CD4-positive, alpha-beta T cell treated with Interleukin-15 for 1 hour (primary cell): Measurements from ENCODE around the gene NOS1AP.

Source experiments
- DNase-seq: peaks from one replicate; pipeline ENCODE4 v3.0.0-alpha.2; 2020

Gene NOS1AP

DNA sequence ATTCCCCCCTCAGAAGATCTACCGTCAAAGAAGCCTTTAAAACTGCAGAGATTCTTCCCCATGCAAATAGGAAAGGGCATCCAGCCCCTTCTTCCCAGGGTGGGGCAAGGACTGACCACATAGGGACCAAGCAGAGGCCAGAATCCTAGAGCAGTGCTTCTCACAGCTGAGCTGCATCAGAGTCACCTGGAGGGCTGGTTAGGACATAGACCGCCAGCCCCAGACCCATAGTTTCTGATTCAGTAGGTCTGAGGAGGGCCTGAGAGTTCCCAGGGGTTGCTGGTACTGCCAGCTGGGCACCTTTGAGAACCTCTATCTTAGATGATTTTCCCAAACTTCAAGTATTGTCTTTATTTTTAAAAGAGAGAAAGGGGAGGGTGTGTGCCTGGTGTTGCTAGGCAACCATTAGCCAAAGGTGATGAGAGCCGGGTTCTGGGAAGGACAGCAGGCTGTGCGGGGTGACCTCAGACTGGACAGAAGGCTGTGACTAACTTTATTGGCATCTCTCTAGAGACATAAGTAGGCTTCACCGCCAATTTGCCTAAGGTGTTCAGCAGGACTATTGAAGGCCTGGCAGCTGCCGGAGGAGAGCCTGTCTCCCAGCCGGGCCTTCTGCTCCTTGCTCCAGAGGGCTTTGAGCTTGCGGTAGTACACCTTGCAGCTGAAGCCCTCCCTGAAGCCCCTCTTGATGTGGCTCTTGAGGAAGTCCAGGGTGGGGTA, 304.2 kb downstream of the NOS1AP start:
- DNase-seq = no peak

DNA sequence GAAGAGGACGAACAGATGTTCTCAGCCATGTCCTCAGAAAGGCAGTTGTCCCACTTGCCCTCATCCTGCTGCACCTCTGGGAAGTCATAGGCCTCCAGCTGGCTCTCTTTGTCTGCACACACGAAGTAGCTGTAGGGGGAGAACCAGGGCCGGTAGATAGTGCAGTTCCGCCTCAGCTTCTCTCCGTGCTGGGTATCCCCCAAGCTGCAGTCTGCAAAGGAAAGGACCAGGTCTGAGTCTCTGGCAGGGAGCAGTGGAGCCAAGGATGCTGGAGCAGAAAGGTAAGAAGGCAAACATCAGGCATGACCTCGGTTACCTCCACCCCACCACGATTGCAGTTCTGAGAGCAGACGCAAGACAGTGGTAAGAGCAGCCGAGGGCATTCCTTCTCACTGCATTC, 304.9 kb downstream of the NOS1AP start:
- DNase-seq = no peak

DNA sequence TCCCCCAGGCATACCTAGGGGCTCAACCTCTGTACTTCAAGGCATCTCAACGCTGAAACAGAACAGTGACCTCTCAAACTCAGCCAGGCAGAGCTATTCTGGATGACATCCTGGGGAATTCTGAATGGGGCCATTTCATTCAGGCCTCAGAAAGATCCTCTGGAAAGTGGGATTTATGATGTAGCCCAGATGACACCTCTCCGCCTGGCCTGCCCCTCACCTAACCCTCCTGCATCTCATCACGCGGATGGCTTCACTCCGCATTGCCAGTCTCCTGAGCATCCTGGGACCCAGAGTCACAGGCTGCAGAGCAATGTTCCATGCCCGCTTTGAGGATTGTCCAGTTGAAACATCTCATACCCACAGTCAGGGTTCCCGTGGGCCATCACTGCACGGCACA, 306.0 kb downstream of the NOS1AP start:
- no peak for DNase-seq

DNA sequence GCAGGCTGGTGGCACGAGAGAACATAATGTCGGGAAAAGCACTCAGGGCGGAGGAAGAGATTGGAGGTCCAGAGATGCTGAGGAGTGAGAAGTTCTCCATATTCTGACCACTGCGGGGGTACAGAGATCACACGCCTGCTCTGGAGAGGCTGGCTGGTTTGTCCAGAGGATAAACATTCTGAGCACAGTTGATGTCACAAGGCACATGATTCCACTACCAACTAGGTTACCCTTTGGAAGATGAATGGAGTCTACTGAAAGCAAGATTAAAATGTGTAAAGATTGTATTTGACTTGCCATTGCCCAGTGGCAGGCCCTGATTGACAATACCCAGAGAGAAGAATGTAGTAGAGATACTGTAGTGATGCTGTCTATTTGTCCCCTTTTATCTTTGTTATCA, 307.2 kb downstream of the NOS1AP start, which contains the start of gene SPATA46:
Gene SPATA46, minus strand, starts transcription at position 164 of the 400 bp plus-strand sequence. Its CDS starts 64 bp downstream, at position 100.
- no peak for DNase-seq

DNA sequence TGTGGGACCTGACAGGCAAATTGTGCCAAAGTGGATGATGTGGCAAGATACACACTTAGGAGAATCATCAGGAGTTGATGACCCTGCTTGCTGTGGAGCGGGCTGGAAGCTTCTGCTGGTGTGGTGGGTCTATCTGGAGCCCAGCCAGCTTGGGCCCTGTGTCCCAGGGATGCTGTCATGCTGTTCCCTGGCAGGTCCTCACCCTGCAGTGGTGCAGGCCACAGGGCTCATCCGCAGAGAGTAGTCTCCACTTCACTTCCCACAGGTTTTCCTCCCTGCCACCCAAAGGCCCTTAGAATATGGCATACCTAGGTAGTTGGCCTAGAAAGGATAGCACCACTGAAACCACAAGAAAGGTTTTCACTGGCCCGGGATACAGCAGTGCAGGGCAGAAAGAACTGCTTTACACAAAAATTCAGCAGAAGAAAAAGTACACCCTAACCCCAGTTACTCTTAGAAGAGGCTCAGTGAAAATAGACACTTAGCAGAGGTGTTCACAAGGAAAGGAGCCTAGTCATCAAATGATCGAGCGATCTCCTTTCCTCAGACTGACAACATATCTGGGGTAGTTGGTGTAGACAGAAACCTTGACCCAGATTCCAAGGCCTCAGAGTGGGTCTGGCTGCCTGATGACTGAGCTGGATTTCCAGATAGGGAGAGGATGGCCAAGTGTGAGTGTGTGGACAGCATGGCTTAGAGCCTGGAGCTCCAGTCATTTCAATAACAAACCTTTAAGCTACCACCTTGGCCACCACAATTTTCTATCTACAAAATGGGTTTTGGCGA, 310.8 kb downstream of the NOS1AP start:
- no peak for DNase-seq

DNA sequence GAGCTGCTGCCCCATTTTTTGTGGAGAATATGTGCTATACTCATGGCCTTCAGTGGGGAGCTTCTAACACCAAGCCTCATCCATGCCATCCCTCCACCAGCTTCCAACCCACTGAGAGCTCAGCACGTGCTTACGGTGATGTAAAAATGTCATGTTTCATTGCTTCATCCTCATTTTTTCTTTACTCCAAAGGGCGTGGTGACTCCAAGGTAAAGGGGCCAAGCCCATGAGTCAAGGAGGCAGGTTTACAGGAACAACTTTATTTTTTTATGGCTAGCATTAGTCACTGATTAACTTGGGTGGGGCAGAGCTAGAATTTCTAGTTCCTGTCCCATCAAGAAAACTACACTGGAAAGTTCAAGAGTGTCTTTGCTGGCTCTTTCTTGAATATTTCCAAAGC, 311.9 kb downstream of the NOS1AP start, which contains the start of gene C1orf226:
Gene C1orf226, plus strand, starts transcription at position 346 of the 400 bp plus-strand sequence. CDS start 174 bp downstream, outside the sequence.
- DNase-seq = no peak

DNA sequence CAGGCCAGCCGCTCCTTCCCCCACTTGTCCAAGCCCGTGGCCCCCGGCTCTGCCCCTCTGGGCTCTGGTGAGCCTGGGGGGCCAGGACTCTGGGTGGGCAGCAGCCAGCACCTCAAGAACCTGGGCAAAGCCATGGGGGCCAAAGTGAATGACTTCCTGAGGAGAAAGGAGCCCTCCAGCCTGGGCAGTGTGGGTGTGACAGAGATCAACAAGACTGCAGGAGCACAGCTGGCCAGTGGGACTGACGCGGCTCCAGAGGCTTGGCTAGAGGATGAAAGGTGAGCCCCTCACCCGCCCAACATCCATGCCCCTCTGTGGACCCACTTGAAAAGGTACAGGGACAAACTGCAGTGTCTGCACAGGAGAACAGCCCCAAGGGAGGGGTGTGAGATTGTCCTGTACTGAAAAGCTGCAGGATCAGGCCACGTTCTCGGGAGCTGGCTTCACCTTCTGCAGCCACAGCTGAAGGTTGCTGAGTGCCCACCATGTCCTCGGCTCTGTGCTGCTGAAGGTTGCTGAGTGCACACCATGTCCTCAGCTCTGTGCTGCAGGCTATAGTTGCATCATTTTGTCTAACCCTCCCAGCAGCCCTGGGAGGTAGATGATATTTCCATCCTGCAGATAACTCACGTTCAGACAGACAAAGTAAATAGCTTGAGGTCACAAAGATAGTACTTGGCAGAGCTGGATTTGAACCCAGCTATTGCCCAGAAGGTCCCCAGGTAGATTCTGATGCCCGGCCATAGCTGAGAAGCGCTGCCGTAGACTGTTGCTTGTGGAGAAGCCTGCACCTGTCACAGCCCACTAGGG, 312.7 kb downstream of the NOS1AP start:
- no peak for DNase-seq

DNA sequence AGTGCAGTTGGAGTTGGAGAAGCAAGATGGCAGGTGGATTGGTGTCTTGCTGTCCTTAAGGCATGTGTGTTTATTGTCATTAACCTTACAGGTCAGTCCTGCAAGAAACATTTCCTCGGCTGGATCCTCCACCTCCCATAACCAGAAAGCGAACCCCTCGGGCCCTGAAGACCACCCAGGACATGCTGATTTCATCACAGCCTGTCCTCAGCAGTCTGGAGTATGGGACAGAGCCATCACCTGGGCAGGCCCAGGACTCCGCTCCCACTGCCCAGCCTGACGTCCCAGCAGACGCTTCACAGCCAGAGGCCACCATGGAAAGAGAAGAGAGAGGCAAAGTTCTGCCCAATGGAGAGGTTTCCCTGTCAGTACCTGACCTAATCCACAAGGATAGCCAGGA, 313.6 kb downstream of the NOS1AP start:
- DNase-seq = no peak

DNA sequence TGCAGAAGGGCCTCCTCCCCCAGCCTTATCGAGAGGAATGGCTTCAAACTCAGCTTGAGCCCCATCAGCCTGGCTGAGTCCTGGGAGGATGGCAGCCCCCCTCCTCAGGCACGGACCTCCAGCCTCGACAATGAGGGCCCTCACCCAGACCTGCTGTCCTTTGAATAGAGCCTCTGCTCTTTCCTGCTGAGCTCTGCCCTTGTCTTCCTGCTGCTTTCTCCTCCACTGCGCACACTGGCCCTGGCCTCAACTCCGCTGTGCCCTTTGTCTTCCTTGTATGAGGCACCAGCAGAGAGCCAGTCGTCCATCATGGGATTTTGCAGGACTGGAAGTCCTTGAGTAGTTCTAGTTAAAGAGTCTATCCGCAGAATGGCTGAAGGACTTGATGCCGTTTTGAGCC, 314.0 kb downstream of the NOS1AP start:
- no peak for DNase-seq

DNA sequence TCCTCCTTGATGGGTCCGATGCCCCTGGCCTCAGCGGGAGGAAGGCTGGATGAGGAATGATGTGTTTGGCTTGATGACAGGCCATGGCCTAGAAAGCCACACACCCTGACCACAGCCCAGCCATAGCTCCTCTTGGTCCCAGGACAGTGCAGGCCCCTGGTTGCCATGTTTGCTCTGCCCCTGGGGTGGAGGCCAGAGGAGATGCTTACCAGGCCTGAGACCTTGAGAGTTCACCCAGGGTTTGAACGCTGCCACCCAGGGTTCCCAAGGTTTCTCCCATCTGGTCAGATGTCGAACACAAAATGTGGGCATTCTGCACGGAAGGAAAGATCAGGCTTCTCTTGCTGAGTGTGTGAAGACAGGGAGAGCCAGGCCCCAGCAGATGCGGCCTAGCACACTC, 314.6 kb downstream of the NOS1AP start:
- no peak for DNase-seq

DNA sequence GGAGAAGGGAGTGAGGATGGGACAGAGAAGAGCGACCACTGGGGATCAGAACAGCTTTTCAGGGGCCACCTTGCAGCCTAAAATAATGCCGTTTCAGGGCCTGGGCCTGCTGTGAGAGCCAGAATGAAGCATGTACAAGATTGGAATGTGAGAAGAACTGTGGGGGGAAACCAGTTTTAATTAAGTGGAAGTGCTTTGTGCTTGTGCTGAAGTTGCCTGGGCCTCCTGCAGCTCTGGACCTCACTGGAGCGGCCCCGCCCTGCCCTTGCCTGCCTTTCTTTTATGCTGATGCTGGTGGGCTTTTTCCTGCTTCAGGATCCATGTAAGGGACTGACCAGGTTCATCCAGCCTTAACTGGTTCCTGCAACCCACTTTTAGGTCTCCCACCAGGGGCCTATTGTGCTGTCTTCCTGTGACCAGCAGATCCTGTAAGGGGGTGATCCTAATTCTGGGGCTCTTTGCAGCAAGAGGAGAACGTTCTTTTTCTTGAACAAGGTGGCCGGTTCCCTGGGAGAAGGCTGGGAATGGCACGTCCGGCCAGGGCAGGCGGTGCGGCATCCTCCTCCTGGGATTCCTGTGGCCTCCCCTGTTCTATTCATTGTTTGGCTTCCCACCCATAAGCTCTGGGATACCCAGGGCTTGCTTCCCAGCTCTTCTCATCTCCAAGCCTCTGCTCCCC, 315.2 kb downstream of the NOS1AP start:
- DNase-seq = no peak

DNA sequence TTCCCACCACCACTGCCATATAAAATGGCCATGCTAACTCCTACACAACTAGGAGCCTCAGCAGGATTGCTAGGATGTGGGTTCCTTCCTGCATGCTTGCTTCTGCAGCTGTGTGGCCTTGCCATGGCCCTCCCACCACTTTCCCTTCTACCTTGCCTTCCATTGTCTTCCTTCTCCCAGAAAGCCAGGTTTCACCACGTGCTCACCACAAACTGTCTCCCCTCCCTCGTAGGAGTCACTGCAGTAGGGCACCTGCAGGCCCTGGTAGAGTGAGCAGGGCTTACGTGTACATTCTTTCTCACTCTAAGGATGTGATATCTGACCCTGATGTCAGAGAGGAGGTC, 315.8 kb downstream of the NOS1AP start:
- no peak for DNase-seq

DNA sequence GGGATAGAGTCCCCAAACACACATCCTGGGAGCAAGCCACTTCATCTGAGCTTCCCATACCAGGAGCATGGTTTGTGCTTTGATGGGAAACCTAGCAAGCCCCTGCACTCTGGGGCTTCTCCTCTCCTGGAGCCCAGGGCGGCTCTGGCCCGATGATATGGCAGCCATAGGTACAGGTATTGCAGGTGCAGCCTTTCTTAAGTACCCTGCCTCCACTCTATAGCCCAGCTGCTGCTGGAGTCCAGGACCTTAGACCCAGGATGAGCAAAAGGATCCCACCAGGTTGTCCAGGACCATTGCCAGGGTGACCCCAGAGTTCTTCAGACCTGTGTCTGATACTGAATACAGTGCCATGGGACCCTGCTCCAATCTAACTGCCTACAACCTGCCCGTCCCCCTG, 316.2 kb downstream of the NOS1AP start:
- no peak for DNase-seq

DNA sequence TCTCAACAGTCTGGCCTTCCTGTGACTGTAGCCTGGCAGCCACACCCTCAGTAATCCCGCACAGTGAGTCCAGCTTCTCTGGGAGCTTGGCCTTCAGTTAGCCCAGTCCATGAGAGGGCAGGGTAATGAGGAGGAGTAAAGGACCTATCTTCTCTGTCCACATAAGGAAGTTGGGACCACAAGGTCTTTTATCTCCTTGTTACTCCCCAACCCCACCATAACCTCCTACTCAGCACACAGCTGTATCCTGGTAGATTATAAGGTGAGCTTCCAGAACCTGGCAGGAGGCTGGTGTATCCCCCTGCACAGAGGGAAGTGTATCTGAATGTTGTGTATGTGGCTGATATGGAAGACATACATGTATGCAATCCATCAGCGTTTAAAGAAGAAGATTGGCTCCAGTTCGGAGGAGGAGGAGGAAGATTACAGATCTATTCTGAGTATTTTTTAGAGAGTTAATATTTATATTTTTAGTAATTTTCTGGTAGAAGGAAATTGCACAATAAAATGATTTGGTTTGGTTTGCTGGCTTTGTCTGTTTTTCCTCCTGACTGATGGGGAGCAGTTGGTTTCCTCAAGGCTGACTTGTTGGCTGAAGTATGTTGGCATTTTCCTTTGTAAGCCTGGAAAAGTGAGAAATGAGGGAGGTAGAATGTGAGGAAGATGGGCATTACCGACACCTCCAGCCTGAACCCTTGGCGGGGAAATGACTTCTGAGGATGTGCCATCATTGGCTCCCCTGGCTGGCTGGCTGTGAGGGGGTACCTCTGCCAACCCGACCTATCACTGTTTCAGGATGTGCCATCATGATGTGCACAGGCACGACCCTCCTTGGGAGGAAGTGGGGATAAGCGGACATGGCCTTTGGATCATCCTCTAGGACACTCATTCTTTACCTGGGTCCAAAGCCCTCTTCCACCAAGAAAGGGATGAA, 317.1 kb downstream of the NOS1AP start:
- no peak for DNase-seq

DNA sequence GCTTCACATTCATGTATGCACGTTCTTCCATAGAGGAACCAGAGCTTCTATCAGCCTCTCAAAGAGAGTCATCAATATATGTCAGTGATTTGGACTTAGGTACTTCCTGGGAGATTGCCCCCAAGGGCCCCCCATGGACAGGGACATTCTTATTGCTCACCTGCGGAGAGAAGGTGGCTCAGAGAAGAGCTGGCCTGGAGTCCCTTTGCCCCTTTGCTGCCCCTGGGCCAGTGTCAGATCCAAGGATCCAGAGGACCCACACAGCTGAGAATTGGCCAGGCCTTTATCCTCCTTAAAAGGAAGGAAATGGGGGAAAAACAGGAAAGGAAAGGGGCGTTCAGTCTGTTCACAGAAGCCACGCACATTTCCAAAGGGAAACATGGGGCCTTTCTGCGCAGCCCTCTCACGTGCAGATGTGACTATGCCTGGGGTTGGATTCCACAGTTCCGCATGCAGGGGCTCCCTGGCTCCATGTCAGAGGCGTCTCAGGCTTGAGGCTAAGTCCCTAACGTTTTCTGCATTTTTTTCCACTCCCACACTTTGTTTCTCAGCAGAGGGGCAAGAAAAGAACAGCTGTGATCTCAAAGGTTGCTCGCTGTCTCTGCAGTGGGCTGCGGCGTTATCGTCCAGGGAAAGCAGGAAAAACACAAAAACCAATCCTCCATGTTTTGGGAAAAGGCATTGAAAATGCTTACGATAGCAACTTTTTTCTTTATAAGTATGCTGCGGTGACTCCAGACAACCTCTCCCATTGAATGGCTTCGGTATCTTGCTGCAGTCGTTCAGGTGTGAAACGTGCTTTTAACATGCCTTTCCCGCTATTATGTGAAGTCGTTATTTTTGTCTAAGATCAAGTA, 318.0 kb downstream of the NOS1AP start:
- DNase-seq = no peak

DNA sequence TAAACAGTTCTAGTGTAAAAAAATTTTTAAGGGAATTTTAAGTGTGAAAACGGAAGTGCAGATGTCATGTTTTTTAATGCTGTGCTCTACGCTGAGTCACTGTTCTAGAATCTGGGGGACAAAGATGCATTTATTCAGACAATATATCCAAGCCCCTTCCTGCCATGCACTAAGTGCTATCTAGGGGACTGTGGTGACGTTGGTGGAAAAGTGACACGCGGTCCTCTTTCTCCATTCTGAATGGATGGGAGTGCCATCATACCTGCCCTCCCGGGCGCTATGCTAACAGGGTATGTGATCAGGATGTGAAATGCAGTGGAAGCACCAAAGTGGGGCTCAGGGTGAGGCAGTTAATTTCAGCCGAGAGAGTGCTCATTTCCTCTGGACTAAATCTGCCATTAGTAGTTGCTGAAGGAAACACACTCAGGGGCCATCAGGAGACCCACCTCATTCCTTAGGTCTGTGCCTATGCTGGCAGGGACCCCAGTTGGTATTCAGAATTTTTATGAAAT, 318.6 kb downstream of the NOS1AP start:
- DNase-seq = no peak

DNA sequence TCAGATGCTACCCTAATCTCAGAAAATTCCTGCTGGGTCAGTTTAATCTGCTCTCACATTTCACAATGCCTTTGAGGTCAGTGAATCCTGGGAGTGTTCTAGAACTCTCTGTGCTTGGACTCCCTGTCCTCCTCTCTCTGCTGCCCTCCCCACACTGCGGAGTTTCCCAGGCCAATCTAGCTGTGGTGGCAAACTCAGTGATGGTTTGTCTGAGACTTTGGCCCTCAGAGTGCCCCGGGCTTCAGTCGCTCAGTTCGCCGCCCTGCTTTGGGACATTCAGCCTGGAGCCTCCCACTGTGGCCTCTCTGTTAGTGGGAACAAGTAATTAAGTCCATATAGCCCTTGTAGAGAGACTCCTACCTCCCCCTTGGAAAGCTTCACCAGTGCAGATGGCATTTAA, 319.1 kb downstream of the NOS1AP start:
- no peak for DNase-seq

DNA sequence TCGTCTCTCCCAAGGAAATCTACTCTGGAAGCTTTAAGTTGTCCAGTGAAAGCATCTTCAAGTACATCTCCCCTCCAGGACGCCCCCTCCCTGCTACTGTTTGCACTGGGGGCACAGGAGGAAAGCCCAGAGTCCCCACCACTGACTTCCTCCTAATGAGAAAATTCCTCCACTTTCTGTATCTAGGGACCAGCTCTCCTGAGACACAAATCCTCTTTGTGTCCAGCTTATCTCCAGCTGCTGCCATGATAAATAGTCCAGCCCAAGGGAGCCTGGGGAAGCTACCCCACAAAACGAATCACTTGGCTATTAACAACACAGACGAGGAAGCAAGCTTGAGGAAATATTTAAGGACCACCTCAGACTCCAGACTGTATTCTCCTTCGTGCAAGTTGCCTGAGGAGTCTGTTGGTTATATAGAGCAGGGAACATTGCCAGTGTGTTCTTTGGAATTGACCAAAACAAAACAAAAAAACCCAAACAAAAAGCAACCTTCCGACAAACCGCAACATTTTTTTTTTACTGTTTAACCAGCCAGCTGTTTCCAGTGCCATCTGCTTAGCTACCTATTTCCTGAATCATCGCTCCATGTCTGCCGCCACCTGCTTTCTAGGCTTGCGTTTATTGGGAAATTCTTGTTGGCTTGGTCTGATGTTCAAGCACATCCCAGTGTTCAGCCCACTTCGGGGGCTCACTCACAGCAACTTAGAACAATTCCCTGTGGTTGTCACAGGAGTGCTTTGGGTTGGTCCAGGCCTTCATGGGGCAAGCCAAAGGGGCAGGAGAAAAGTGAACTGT, 319.7 kb downstream of the NOS1AP start:
- no peak for DNase-seq

DNA sequence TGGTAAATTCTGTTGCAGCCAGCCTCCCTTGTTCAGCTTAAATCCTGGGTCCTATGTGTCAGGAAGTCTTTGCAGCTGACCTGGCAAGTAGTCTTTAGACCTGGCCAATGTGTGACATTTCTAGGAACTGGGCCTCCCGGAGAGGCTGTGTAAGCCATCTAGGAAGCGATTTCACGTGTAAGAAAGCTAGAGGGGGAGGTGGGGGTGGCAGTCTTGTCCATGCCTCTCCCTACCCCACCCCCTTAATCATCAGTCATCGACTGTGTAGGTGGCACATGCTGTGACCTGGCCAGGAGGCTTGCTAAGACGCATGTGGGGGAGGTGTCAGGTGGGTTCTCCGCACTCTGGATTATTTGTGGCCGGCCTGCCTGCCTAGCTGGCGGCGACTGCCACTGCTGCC, 320.5 kb downstream of the NOS1AP start:
- DNase-seq = no peak
